Thoracic aorta endothelial cell (primary cell): ENCODE data around the gene GMCL2. TPM values are rescaled to one million over a fixed set of nuclear protein-coding genes. Genes with fewer than 3 reads are reported as not detected.

Experiments used
- total RNA-seq: library from RNA; depleted of rRNA; stranded (reverse); fragments of >200 nt; gene quantifications from 2 replicates; pipeline ENCODE4 v1.2.3, GENCODE V29; 2012

GMCL2 gene, protein sequence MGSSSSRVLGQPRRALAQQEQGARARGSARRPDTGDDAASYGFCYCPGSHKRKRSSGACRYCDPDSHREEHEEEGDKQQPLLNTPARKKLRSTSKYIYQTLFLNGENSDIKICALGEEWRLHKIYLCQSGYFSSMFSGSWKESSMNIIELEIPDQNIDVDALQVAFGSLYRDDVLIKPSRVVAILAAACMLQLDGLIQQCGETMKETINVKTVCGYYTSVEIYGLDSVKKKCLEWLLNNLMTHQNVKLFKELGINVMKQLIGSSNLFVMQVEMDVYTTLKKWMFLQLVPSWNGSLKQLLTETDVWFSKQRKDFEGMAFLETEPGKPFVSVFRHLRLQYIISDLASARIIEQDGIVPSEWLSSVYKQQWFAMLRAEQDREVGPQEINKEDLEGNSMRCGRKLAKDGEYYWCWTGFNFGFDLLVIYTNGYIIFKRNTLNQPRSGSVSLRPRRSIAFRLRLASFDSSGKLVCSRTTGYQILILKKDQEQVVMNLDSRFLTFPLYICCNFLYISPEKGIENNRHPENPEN
- not detected in 2 replicates for total RNA-seq

DNA sequence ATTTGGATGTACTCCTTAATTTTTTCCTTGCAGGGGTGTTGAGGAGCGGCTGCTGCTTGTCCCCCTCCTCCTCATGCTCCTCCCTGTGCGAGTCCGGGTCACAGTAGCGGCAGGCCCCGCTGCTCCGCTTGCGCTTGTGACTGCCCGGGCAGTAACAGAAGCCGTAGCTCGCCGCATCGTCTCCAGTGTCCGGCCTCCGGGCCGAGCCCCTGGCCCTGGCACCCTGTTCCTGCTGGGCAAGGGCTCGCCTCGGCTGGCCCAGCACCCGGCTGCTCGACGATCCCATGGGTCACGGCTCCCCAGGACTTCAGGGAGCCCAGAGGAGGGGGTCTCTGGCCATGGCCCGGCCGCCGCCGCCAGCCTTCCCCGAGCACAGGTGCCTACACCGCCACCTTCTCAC is at the start of gene GMCL2:
Gene GMCL2, minus strand, starts transcription at position 358 of the 400 bp plus-strand sequence. Its CDS starts 72 bp downstream, at position 286.

DNA sequence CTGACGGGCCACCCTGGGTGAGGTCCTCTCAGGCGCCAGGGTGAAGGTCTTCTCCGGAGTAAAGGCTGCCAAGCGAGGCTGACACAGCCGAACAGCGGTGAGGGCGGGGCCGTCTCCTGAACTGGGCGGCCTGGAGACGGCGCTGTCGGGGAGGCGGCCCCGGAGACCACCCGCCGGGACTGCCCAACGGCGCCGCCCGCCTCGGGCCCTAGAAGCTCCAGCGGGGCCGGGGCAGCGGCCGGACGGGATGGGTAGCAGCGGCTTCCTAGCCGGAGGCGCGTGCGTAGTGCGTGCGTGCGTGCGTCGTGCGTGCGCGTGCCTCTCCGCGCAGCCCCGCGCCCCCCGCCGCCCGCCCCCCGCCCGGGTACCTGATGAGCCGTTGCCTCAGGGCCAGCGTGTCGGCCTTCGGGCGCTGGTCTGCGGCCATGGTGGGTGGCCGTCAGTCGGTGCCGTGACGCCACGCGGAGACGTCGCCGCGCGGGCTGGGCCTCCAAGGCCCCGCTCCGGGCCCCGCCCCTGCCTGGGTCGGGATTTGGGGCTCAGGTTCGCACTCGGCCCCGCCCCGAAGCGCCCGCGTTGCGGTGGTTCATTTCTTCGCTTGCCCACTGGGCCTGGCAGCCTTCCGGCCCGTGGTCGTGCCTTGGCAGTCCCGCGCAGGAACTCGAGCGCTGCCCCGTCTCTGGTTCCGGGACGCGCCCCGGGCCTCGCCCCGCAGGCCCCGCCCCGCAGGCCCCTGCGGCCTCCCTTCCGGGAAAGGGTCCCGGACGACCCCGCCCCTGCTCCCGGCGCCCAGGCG is 45.2 kb upstream of the GMCL2 start, which contains the start of gene PHYKPL:
Gene PHYKPL, minus strand, starts transcription at position 679 of the 796 bp plus-strand sequence. Its CDS starts 252 bp downstream, at position 427.

DNA sequence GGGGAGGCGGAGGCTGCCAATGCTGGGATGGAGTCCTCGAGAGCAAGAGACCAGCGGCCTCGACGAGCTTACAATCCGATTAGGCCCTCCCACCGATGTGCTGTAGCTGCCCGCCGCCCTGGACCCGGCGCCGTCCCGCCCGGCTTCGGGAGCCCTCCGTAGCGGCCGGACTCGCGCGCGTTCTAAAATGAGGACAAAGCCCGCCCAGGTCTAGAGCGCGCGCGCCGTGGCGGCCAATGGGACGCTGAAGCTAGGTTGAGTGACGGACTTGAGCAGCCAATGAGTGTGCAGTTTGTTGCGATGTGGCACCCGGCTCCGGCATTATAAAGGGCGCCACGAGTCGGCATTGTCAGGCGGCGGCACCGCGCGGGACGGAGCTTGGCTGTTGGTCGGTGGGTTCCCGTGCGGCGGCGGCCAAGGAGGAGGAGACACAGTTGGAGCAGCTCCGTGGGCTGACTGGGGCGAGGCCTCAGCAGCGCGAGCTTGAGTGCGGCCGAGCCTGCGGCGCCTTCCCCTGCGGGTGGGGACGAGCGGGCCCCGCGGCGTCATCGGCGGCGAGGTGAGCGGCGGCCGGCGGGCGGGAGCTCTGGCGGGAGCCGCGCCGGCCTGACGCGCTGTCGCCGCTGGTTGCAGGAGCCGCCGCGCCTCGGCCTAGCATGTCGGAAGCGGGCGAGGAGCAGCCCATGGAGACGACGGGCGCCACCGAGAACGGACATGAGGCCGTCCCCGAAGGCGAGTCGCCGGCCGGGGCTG is 17.2 kb upstream of the GMCL2 start, which contains the start of gene HNRNPAB:
Gene HNRNPAB, plus strand, starts transcription at position 352 of the 753 bp plus-strand sequence. Its CDS starts 305 bp downstream, at position 657.

DNA sequence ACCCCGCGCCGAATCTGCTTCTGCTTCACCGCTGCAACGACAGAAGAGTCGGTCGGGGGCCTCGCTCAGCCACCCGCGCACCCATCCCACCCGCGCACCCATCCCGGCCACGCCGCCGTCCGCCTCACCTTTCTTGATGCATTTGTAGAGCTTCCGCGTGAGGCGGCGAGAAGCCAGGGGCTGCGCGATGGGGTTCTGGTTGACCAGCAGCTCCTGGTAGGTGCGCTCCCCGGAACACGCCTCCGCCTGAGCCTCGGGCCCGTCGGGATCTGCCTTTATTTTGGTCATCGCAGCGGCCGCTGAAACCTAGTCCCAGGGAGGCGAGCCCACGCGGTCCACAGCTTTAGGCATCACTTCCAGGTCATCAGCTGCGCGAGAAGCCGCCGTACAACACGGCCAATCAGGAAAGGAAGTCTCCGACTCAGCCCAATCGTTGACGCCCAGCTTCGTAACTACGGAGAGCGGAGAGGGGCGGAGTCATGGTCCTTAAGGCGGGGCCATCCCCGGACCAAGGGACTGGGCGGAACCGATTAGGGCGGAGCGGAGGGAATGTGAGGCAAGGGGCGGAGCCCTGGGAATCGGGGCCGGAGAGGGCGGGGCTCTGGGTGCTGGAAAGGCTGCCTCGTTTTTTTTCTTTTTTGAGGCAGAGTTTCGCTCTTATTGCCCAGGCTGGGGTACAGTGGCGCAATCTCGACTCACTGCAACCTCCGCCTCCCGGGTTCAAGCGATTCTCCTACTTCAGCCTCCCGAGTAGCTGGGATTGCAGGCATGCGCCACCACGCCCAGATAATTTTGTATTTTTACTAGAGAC is 33.4 kb downstream of the GMCL2 start, which contains the start of gene NHP2:
Gene NHP2, minus strand, starts transcription at position 356 of the 811 bp plus-strand sequence. Its CDS starts 68 bp downstream, at position 288.

Other genes starting within 250 kb of the GMCL2 start
- not detected in 2 replicates for gene PROP1, start 191.1 kb downstream of the GMCL2 start, total RNA-seq
- gene N4BP3, start 73.8 kb downstream of the GMCL2 start, total RNA-seq = 16.0 and 20.8 TPM in 2 replicates
- gene RMND5B, start 56.4 kb downstream of the GMCL2 start, total RNA-seq = 27.3 and 36.3 TPM in 2 replicates
- 173 and 250 TPM in 2 replicates for gene NHP2, start 33.5 kb downstream of the GMCL2 start, total RNA-seq
- 137 and 160 TPM in 2 replicates for gene HNRNPAB, start 17.2 kb upstream of the GMCL2 start, total RNA-seq
- gene PHYKPL, start 45.4 kb upstream of the GMCL2 start, total RNA-seq = 43.2 and 45.9 TPM in 2 replicates